Measurements from ENCODE around the gene ABCB9. TPM values are rescaled to one million over a fixed set of nuclear protein-coding genes. Genes with fewer than 3 reads are reported as not detected.
A peak's percentile ranks its signal among the peaks of the same experiment; 100 is the strongest.
"Not testable (repeated sequence)": the region's sequence is repeated elsewhere in the genome, so short reads cannot be mapped to it uniquely, and the experiment has no call there.

Gene ABCB9
- total RNA-seq, 1 experiment from 2014 or later = 20.9 TPM

DNA sequence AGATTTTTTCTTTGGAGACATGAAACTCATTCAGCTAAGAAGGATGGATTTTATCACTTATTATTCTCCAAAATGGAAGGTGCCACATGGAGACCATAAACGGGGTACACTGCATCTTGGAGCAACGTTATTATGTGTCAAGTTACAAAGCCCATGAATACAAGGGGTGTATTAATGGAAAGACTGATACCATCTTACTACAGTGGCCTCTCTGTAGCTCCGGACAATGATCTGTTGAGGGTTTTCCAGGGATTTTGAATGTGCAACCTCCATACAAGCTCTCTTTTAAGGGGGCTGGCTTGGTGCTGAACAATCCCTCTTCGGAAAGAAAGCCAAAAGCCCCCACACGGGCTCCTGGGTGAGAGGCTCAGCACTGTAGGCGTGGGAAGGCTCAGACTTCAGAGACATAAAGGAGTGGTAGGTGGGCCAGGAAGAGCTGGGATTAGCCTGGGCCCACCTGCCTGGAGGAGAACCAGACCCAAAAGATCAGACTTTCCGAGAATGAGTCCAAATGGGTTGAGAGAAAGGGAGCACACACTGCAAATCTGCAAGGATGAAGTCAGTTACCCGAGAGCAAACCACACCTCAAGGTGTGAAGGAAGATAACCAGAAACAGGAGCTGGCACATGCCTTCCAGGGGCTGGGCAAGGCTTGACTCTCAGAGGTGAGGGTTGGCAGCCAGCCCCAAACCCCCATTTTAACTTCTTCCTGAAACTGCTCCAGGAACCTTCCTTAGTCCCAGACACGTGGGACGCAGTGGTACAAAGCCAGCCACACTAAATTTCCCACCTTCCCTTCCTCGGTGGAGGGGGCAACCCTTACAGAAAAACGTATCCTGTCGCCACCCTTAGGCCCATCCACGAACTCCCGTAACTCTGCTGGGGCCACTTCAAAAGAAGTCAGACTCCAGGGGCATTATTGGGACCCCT is 71.8 kb downstream of the ABCB9 start:
- TSS peak; percentile 11 for BruUV-seq (replicated peaks)
- TF ChIP-seq EZH2 (IDR thresholded peaks at IDR 0.05; ENCODE audit: low read length, unreplicated experiment) = no peak
- TF ChIP-seq, protein P1, sequence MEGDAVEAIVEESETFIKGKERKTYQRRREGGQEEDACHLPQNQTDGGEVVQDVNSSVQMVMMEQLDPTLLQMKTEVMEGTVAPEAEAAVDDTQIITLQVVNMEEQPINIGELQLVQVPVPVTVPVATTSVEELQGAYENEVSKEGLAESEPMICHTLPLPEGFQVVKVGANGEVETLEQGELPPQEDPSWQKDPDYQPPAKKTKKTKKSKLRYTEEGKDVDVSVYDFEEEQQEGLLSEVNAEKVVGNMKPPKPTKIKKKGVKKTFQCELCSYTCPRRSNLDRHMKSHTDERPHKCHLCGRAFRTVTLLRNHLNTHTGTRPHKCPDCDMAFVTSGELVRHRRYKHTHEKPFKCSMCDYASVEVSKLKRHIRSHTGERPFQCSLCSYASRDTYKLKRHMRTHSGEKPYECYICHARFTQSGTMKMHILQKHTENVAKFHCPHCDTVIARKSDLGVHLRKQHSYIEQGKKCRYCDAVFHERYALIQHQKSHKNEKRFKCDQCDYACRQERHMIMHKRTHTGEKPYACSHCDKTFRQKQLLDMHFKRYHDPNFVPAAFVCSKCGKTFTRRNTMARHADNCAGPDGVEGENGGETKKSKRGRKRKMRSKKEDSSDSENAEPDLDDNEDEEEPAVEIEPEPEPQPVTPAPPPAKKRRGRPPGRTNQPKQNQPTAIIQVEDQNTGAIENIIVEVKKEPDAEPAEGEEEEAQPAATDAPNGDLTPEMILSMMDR (conservative IDR thresholded peaks at IDR 0.05; ENCODE audit: low read depth, low read length) = no peak; the same call in 1 of the 2 replicates
- no peak for TF ChIP-seq EZH2phosphoT487 (IDR thresholded peaks at IDR 0.05; ENCODE audit: borderline replicate concordance, low read length)
- intact Hi-C loops (cut with micrococcal nuclease) = loop anchor here (2.0 to 5.0 kb wide), 4 partner anchors 24 to 768 kb away; no protein-coding TSS in a partner anchor
- Histone ChIP-seq H3K79me2 (ENCODE audit: low read length) (peaks cover 76% of the 10 kb centered on the region), H3K4me1 (ENCODE audit: insufficient read depth, low read length) (peaks cover 78% of the 10 kb centered on the region), H3K4me3 (ENCODE audit: low read length) (peak overlapping the region; percentile 89), H3K9me2 (replicated peaks; ENCODE audit: low read length) (no peaks in the 10 kb centered on the region), H3K27me3 (ENCODE audit: low read length) (no peaks in the 10 kb centered on the region), H3K27ac (ENCODE audit: low read length) (peak overlapping the region; percentile 90), H3K36me3 (ENCODE audit: low read depth, low read length) (no peaks in the 10 kb centered on the region), H3K9me3 (ENCODE audit: low read length) (no peaks in the 10 kb centered on the region), H3K4me2 (ENCODE audit: low read length) (peak overlapping the region; percentile 84), H3K9ac (ENCODE audit: low read length) (peak overlapping the region; percentile 99), H2AFZ (ENCODE audit: low read length) (no peak overlapping the region), H4K20me1 (ENCODE audit: low read length) (peaks cover 13% of the 10 kb centered on the region; the same call in 1 of the 2 replicates), H3F3A (ENCODE audit: low read length, unreplicated experiment) (peaks cover 33% of the 10 kb centered on the region)
- DNase-seq (peak; percentile 49), ATAC-seq (no peak)
- ChIA-PET POLR2A (ENCODE audit: unreplicated experiment) (interaction anchor here (0.6 kb wide), 1 partner anchor 316 kb away, joined by 4 read pairs; no protein-coding TSS in a partner anchor), CTCF (interaction anchor here (1.3 kb wide), 1 partner anchor 34 kb away, joined by 4 read pairs; no protein-coding TSS in a partner anchor)

DNA sequence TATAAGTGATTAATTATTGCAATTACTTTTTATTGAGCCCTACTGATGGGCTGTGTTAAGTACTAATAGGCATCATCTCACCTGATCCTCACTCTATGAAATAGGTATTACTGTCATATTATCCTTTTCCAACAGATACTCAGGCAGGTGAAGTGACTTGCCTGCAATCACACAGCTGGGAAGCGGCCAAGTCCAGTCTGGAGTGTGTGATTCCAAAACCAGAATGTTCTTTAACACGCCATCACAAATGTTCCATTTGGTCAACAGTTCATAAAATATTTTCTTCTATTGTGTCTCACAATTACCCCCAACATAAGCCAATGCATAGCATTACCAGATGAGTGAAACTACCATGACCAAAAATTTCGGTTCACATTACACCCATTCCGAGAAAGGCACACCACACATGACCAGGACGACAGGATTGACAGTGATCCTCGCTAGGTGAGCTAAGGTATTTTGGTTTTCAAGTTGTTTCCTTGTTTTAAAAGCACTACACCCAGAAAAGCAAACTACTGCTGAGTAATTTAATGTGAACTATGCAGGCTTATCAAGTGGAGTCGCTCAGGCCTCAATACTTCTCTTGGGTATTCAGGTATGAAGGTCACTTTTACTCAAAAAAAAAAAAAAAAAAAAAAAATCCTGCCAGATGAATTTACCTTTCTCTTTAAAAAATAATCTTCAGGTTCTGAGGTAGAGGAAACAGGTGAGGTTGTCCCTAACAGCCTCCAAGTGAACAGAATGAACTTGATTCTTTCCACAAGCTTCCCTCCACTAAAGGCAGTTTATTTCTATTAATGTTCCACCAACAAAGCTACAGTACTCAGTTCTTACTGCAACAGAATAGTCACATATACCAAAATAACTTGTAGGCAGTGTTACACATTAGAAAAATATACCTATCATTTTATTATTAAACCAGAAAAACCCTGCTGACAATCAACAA is 72.8 kb downstream of the ABCB9 start:
- BruUV-seq (replicated peaks) = TSS peak; percentile 40
- no peak for ATAC-seq
- peak overlapping the region; percentile 90 for H3K27ac ChIP-seq (ENCODE audit: low read length)
- H3K4me3 ChIP-seq (ENCODE audit: low read length) = peak overlapping the region; percentile 89
- TF ChIP-seq, protein P1 (conservative IDR thresholded peaks at IDR 0.05; ENCODE audit: low read depth, low read length) = no peak
- TF ChIP-seq EZH2phosphoT487 (IDR thresholded peaks at IDR 0.05; ENCODE audit: borderline replicate concordance, low read length) (no peak), EZH2 (IDR thresholded peaks at IDR 0.05; ENCODE audit: low read length, unreplicated experiment) (no peak)
- no peak overlapping the region for H2AFZ ChIP-seq (ENCODE audit: low read length)
- POLR2A ChIA-PET (ENCODE audit: unreplicated experiment) = interaction anchor here (0.6 to 1.0 kb wide), 3 partner anchors 23 to 317 kb away, joined by 4 to 7 read pairs (median 7); no protein-coding TSS in a partner anchor
- H3K9me2 ChIP-seq (replicated peaks; ENCODE audit: low read length) = no peaks in the 10 kb centered on the region
- no peaks in the 10 kb centered on the region for H3K36me3 ChIP-seq (ENCODE audit: low read depth, low read length)
- H3K9ac ChIP-seq (ENCODE audit: low read length) = peak overlapping the region; percentile 99
- no peaks in the 10 kb centered on the region for H3K27me3 ChIP-seq (ENCODE audit: low read length)
- H3K4me2 ChIP-seq (ENCODE audit: low read length) = peak overlapping the region; percentile 84
- peaks cover 86% of the 10 kb centered on the region for H3K79me2 ChIP-seq (ENCODE audit: low read length)
- peak; percentile 46 for DNase-seq
- no peaks in the 10 kb centered on the region for H3K9me3 ChIP-seq (ENCODE audit: low read length)
- H3F3A ChIP-seq (ENCODE audit: low read length, unreplicated experiment) = peaks cover 33% of the 10 kb centered on the region
- peaks cover 80% of the 10 kb centered on the region for H3K4me1 ChIP-seq (ENCODE audit: insufficient read depth, low read length)
- CTCF ChIA-PET = interaction anchor here (0.6 to 1.3 kb wide), 3 partner anchors 24 to 222 kb away, joined by 3 to 4 read pairs (median 3); no protein-coding TSS in a partner anchor
- H4K20me1 ChIP-seq (ENCODE audit: low read length) = peaks cover 13% of the 10 kb centered on the region; the same call in 1 of the 2 replicates
- intact Hi-C loops (cut with micrococcal nuclease) = loop anchor here (2.0 to 5.0 kb wide), 3 partner anchors 25 to 769 kb away; no protein-coding TSS in a partner anchor

DNA sequence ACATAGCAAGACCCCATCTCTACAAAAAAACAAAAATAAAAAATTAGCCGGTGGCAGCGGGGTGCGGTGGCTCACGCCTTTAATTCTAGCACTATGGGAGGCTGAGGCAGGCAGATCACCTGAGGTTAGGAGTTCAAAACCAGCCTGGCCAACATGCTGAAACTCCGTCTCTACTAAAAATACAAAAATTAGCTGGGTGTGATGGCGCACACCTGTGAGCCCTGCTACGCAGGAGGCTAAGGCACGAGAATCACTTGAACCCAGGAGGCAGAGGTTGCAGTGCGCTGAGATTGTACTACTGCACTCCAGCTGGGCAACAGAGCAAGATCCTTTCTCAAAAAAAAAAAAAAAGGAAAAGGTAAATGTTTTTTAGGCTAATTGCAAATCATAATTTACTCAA is 73.5 kb downstream of the ABCB9 start:
- intact Hi-C loops (cut with micrococcal nuclease) = loop anchor here (5.0 kb wide), 1 partner anchor 770 kb away; no protein-coding TSS in a partner anchor

More for the DNA sequence above, 73.5 kb downstream of the ABCB9 start:
- H2AFZ ChIP-seq (ENCODE audit: low read length); ATAC-seq; H3K9me2 ChIP-seq (replicated peaks; ENCODE audit: low read length); H3K27me3 ChIP-seq (ENCODE audit: low read length); H3K9me3 ChIP-seq (ENCODE audit: low read length); H3K36me3 ChIP-seq (ENCODE audit: low read depth, low read length); CTCF ChIA-PET; BruUV-seq (replicated peaks); POLR2A ChIA-PET (ENCODE audit: unreplicated experiment); DNase-seq: not testable (repeated sequence)
- peaks cover 80% of the 10 kb centered on the region for H3K4me1 ChIP-seq (ENCODE audit: insufficient read depth, low read length)
- H3K79me2 ChIP-seq (ENCODE audit: low read length) = peaks cover 93% of the 10 kb centered on the region
- H3K9ac ChIP-seq (ENCODE audit: low read length) = peak overlapping the region; percentile 99
- H3F3A ChIP-seq (ENCODE audit: low read length, unreplicated experiment) = peaks cover 33% of the 10 kb centered on the region
- peak overlapping the region; percentile 89 for H3K4me3 ChIP-seq (ENCODE audit: low read length)
- H3K4me2 ChIP-seq (ENCODE audit: low read length) = peak overlapping the region; percentile 84
- H4K20me1 ChIP-seq (ENCODE audit: low read length) = peaks cover 13% of the 10 kb centered on the region; the same call in 1 of the 2 replicates
- H3K27ac ChIP-seq (ENCODE audit: low read length) = peak overlapping the region; percentile 90
